HFFc6 (cell line): ENCODE results near the gene C2CD4C. TPM values are rescaled to one million over a fixed set of nuclear protein-coding genes. Genes with fewer than 3 reads are reported as not detected.

Experiments
- DNase-seq: peaks from one replicate; pipeline ENCODE4 v3.0.0-alpha.2; 2018
- H3K27ac Mint-ChIP-seq: 2 replicates; pipeline ENCODE4 v1.8.0; 2020; ENCODE audit warnings: mild to moderate bottlenecking, mixed read lengths
- H3K27me3 Mint-ChIP-seq: 2 replicates; pipeline ENCODE4 v1.8.0; 2021; ENCODE audit warnings: mild to moderate bottlenecking, moderate library complexity, mixed read lengths; ENCODE audit not compliant: insufficient read depth
- H3K36me3 Mint-ChIP-seq: 2 replicates; pipeline ENCODE4 v1.8.0; 2021; ENCODE audit warnings: low read depth, mixed read lengths
- H3K4me1 Mint-ChIP-seq: 2 replicates; pipeline ENCODE4 v1.8.0; 2020; ENCODE audit warnings: low read depth, mixed read lengths
- H3K4me3 Mint-ChIP-seq: 2 replicates; pipeline ENCODE4 v1.8.0; 2020; ENCODE audit warnings: mild to moderate bottlenecking, moderate library complexity, mixed read lengths
- H3K9me3 Mint-ChIP-seq: 2 replicates; pipeline ENCODE4 v1.8.0; 2020; ENCODE audit warnings: mild to moderate bottlenecking, mixed read lengths
- CTCF ChIP-seq: fragments of 200-600 bp; sonication (generic); IDR thresholded peaks from 2 replicates; pipeline ENCODE4 v1.5.0; 2021; ENCODE audit warnings: antibody characterized with exemption, mild to moderate bottlenecking
- long read RNA-seq: library from polyadenylated mRNA; unstranded; transcript quantifications from one replicate; pipeline ENCODE4 v2.0.0, GENCODE V29; 2019
- total RNA-seq, 6 experiments: library from RNA; stranded (reverse); fragmentation: NEBNext Ultra II Directional; extraction: Animal tissue kit (Norgen Biotek cat#: 25700); gene quantifications; 2 replicates in 1 of 6; 3 replicates in 5 of 6; pipeline ENCODE4 v1.2.3, GENCODE V29; 2021

Gene C2CD4C
- total RNA-seq: not detected
- long read RNA-seq: 0 reads

GRCh38 chr19:408902-409515 is at the start of gene C2CD4C:
TSS of gene C2CD4C (minus strand) at chr19:409147. CDS start at chr19:408361, 786 bp downstream.
- no peak within 1 kb of the TSS for H3K27ac Mint-ChIP-seq
- peaks cover 2% of the 10 kb centered on the region; the same call in 1 of the 2 replicates for H3K27me3 Mint-ChIP-seq
- TF ChIP-seq CTCF: no peak
- H3K4me3 Mint-ChIP-seq: peak within 1 kb of the TSS; percentile 61
- 0 out of 2 replicates have a peak, but pooled peaks cover 4% of the 10 kb centered on the region for H3K4me1 Mint-ChIP-seq
- H3K9me3 Mint-ChIP-seq: peaks cover 3% of the 10 kb centered on the region
- DNase-seq: no peak
- no peaks in the 10 kb centered on the region for H3K36me3 Mint-ChIP-seq

GRCh38 chr19:458091-459042 is 49.4 kb upstream of the C2CD4C start:
- TF ChIP-seq CTCF: no peak
- Mint-ChIP-seq H3K4me1 (no peaks in the 10 kb centered on the region), H3K27me3 (peaks cover 15% of the 10 kb centered on the region), H3K4me3 (no peak overlapping the region), H3K27ac (no peak overlapping the region), H3K9me3 (peaks cover 21% of the 10 kb centered on the region), H3K36me3 (no peaks in the 10 kb centered on the region)
- no peak for DNase-seq

GRCh38 chr19:457636-458035 is 48.7 kb upstream of the C2CD4C start:
- Mint-ChIP-seq H3K9me3 (peaks cover 24% of the 10 kb centered on the region), H3K27me3 (peaks cover 12% of the 10 kb centered on the region), H3K27ac (no peak overlapping the region), H3K4me3 (no peak overlapping the region), H3K4me1 (no peaks in the 10 kb centered on the region), H3K36me3 (no peaks in the 10 kb centered on the region)
- no peak for DNase-seq
- TF ChIP-seq CTCF: no peak

GRCh38 chr19:456547-457110 is 47.7 kb upstream of the C2CD4C start:
- Mint-ChIP-seq H3K9me3 (peaks cover 28% of the 10 kb centered on the region), H3K36me3 (no peaks in the 10 kb centered on the region; the same call in 1 of the 2 replicates), H3K4me1 (no peaks in the 10 kb centered on the region), H3K27ac (no peak overlapping the region), H3K27me3 (peaks cover 5% of the 10 kb centered on the region), H3K4me3 (no peak overlapping the region)
- DNase-seq: no peak
- TF ChIP-seq CTCF: no peak

GRCh38 chr19:455851-456546 is 47.1 kb upstream of the C2CD4C start:
- H3K4me1 Mint-ChIP-seq: no peaks in the 10 kb centered on the region
- H3K27me3 Mint-ChIP-seq: peaks cover 5% of the 10 kb centered on the region
- DNase-seq: no peak
- no peak overlapping the region for H3K4me3 Mint-ChIP-seq
- H3K36me3 Mint-ChIP-seq: no peaks in the 10 kb centered on the region; the same call in 1 of the 2 replicates
- TF ChIP-seq CTCF: no peak
- no peak overlapping the region for H3K27ac Mint-ChIP-seq
- peaks cover 35% of the 10 kb centered on the region for H3K9me3 Mint-ChIP-seq
